Measurements from ENCODE around the gene MORN1.

DNA sequence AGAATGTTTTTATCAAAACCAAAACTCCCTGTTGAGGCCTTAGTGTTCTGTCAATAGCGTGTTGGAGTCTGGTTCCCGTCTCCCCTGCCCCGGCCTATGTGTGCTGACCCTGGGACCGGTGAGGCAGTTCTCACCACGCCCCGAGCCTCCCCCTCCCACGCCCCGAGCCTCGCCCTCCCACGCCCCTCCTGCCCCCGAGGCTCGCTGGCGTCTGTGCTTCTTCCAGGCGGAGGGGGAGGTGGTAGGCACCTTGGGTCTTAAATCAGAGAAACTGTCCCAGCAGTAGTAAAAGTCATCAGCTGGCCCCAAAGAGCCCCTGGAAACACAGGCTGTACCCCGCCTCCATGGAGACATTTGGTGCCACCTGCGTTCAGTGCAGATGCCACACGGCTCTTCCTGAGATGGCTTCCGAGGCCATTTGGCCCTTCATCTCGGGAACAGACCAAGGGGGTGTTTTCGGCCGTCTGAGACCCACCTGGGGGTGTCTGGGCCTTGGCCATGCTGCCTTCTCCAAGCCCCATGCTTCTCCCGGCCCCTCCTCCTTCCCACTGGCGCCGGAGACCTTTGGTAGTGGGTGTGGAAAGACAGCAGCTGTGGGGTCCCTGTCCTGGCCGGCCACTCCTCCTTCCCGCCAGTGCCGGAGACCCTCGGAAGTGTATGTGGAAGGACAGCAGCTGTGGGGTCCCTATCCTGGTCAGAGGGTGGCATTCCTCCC is 118.5 kb downstream of the MORN1 start:
- TF ChIP-seq, protein P1, sequence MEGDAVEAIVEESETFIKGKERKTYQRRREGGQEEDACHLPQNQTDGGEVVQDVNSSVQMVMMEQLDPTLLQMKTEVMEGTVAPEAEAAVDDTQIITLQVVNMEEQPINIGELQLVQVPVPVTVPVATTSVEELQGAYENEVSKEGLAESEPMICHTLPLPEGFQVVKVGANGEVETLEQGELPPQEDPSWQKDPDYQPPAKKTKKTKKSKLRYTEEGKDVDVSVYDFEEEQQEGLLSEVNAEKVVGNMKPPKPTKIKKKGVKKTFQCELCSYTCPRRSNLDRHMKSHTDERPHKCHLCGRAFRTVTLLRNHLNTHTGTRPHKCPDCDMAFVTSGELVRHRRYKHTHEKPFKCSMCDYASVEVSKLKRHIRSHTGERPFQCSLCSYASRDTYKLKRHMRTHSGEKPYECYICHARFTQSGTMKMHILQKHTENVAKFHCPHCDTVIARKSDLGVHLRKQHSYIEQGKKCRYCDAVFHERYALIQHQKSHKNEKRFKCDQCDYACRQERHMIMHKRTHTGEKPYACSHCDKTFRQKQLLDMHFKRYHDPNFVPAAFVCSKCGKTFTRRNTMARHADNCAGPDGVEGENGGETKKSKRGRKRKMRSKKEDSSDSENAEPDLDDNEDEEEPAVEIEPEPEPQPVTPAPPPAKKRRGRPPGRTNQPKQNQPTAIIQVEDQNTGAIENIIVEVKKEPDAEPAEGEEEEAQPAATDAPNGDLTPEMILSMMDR (IDR thresholded peaks at IDR 0.05; ENCODE audit: low read depth, low read length, poor library complexity, severe bottlenecking): no peak
- TF ChIP-seq EZH2phosphoT487 (IDR thresholded peaks at IDR 0.05; ENCODE audit: borderline replicate concordance, low read length): no peak
